ENCODE data around the gene NKTR. TPM values are rescaled to one million over a fixed set of nuclear protein-coding genes. Genes with fewer than 3 reads are reported as not detected.

The NKTR gene
- total RNA-seq, 1 donor from 2014 or later = 73.7 TPM

- peaks cover 43% of the 10 kb centered on the region for H3K4me1 Mint-ChIP-seq (ENCODE audit: unreplicated experiment)
- H3K4me3 Mint-ChIP-seq (ENCODE audit: unreplicated experiment) = no peak overlapping the region
- no peak overlapping the region for H3K27ac Mint-ChIP-seq (ENCODE audit: unreplicated experiment)
- DNase-seq (ENCODE audit: extremely low spot score, unreplicated experiment) = no peak
- no peak for TF ChIP-seq CTCF (IDR thresholded peaks at IDR 0.05)
- H3K27me3 Mint-ChIP-seq (ENCODE audit: unreplicated experiment) = no peaks in the 10 kb centered on the region
- H3K9me3 Mint-ChIP-seq (ENCODE audit: unreplicated experiment) = peaks cover 4% of the 10 kb centered on the region
- H3K36me3 Mint-ChIP-seq (ENCODE audit: unreplicated experiment) = peaks cover 24% of the 10 kb centered on the region
Observed at GRCh38 chr3:42605546-42606173, 5.2 kb downstream of the NKTR start.

GRCh38 chr3:42608581-42608980, 8.1 kb downstream of the NKTR start:
- TF ChIP-seq CTCF (IDR thresholded peaks at IDR 0.05) = no peak
- Mint-ChIP-seq H3K36me3 (ENCODE audit: unreplicated experiment) (peaks cover 25% of the 10 kb centered on the region), H3K27me3 (ENCODE audit: unreplicated experiment) (no peaks in the 10 kb centered on the region), H3K27ac (ENCODE audit: unreplicated experiment) (peak overlapping the region; percentile 54), H3K9me3 (ENCODE audit: unreplicated experiment) (peaks cover 4% of the 10 kb centered on the region), H3K4me1 (ENCODE audit: unreplicated experiment) (peaks cover 45% of the 10 kb centered on the region), H3K4me3 (ENCODE audit: unreplicated experiment) (no peak overlapping the region)
- DNase-seq (ENCODE audit: extremely low spot score, unreplicated experiment) = no peak

GRCh38 chr3:42610976-42611375, 10.5 kb downstream of the NKTR start:
- peaks cover 37% of the 10 kb centered on the region for H3K4me1 Mint-ChIP-seq (ENCODE audit: unreplicated experiment)
- peaks cover 15% of the 10 kb centered on the region for H3K36me3 Mint-ChIP-seq (ENCODE audit: unreplicated experiment)
- H3K9me3 Mint-ChIP-seq (ENCODE audit: unreplicated experiment) = no peaks in the 10 kb centered on the region
- H3K27ac Mint-ChIP-seq (ENCODE audit: unreplicated experiment) = no peak overlapping the region
- H3K27me3 Mint-ChIP-seq (ENCODE audit: unreplicated experiment) = no peaks in the 10 kb centered on the region
- no peak overlapping the region for H3K4me3 Mint-ChIP-seq (ENCODE audit: unreplicated experiment)
- no peak for TF ChIP-seq CTCF (IDR thresholded peaks at IDR 0.05)
- no peak for DNase-seq (ENCODE audit: extremely low spot score, unreplicated experiment)

- no peak overlapping the region for H3K27ac Mint-ChIP-seq (ENCODE audit: unreplicated experiment)
- H3K4me1 Mint-ChIP-seq (ENCODE audit: unreplicated experiment) = peaks cover 34% of the 10 kb centered on the region
- no peaks in the 10 kb centered on the region for H3K27me3 Mint-ChIP-seq (ENCODE audit: unreplicated experiment)
- DNase-seq (ENCODE audit: extremely low spot score, unreplicated experiment) = no peak
- H3K4me3 Mint-ChIP-seq (ENCODE audit: unreplicated experiment) = no peak overlapping the region
- peaks cover 13% of the 10 kb centered on the region for H3K36me3 Mint-ChIP-seq (ENCODE audit: unreplicated experiment)
- no peak for TF ChIP-seq CTCF (IDR thresholded peaks at IDR 0.05)
- no peaks in the 10 kb centered on the region for H3K9me3 Mint-ChIP-seq (ENCODE audit: unreplicated experiment)
Observed at GRCh38 chr3:42612217-42612616, 11.7 kb downstream of the NKTR start.

GRCh38 chr3:42612928-42613327, 12.4 kb downstream of the NKTR start:
- H3K9me3 Mint-ChIP-seq (ENCODE audit: unreplicated experiment) = no peaks in the 10 kb centered on the region
- H3K4me1 Mint-ChIP-seq (ENCODE audit: unreplicated experiment) = peaks cover 32% of the 10 kb centered on the region
- H3K27ac Mint-ChIP-seq (ENCODE audit: unreplicated experiment) = no peak overlapping the region
- no peak overlapping the region for H3K4me3 Mint-ChIP-seq (ENCODE audit: unreplicated experiment)
- H3K36me3 Mint-ChIP-seq (ENCODE audit: unreplicated experiment) = peaks cover 13% of the 10 kb centered on the region
- no peaks in the 10 kb centered on the region for H3K27me3 Mint-ChIP-seq (ENCODE audit: unreplicated experiment)
- no peak for TF ChIP-seq CTCF (IDR thresholded peaks at IDR 0.05)
- DNase-seq (ENCODE audit: extremely low spot score, unreplicated experiment) = no peak
